DND-41 (cell line): Measurements from ENCODE around the gene RAB4B.
A peak's percentile ranks its signal among the peaks of the same experiment; 100 is the strongest.
"Not testable (repeated sequence)": the region's sequence is repeated elsewhere in the genome, so short reads cannot be mapped to it uniquely, and the experiment has no call there.

ENCODE experiments used
- ATAC-seq: fragments of 200-7000 bp; cut with Tn5 transposase; 3 replicates; pipeline ENCODE4 v1.9.1; 2021; ENCODE audit warnings: low read depth; ENCODE audit not compliant: insufficient read depth
- DNase-seq: peaks from one replicate; pipeline ENCODE4 v3.0.0-alpha.2; 2020
- H2AFZ ChIP-seq: 2 replicates; pipeline ENCODE4 v1.6.0; 2012; ENCODE audit warnings: low read depth, low read length
- H3K27ac ChIP-seq: 2 replicates; pipeline ENCODE4 v1.5.1; 2012; ENCODE audit warnings: low read length, inconsistent platforms
- H3K27me3 ChIP-seq: fragments of 200-600 bp; sonication (generic); 2 replicates; pipeline ENCODE4 v1.6.0; 2012; ENCODE audit warnings: low read length, mild to moderate bottlenecking, inconsistent platforms; ENCODE audit not compliant: insufficient read depth, poor library complexity
- H3K36me3 ChIP-seq: 2 replicates; pipeline ENCODE4 v1.5.1; 2012; ENCODE audit warnings: low read length, inconsistent platforms; ENCODE audit not compliant: insufficient read depth
- H3K4me1 ChIP-seq: 2 replicates; pipeline ENCODE4 v1.5.1; 2012; ENCODE audit warnings: mild to moderate bottlenecking, low read length; ENCODE audit not compliant: insufficient read depth
- H3K4me2 ChIP-seq: 2 replicates; pipeline ENCODE4 v1.6.0; 2012; ENCODE audit warnings: mild to moderate bottlenecking, moderate library complexity, low read length, inconsistent platforms; ENCODE audit not compliant: insufficient read depth
- H3K4me3 ChIP-seq, 2 experiments: fragments of 200-600 bp in 1 of 2; shearing (Covaris generic) in 1 of 2; 2 replicates each; pipeline ENCODE4 v1.5.1; 2012 to 2016; ENCODE audit warnings: inconsistent platforms in 2 of 2, low read length in 2 of 2, mild to moderate bottlenecking in 2 of 2, low read depth in 1 of 2, moderate library complexity in 1 of 2
- H3K79me2 ChIP-seq: 2 replicates; pipeline ENCODE4 v1.6.0; 2012; ENCODE audit warnings: low read length, inconsistent platforms; ENCODE audit not compliant: insufficient read depth
- H3K9ac ChIP-seq: 2 replicates; pipeline ENCODE4 v1.6.0; 2012; ENCODE audit warnings: low read depth, mild to moderate bottlenecking, inconsistent platforms, low read length, moderate library complexity
- H3K9me3 ChIP-seq: 2 replicates; pipeline ENCODE4 v1.5.1; 2012; ENCODE audit warnings: low read length, moderate library complexity, mild to moderate bottlenecking, inconsistent platforms; ENCODE audit not compliant: insufficient read depth, severe bottlenecking
- H4K20me1 ChIP-seq: 2 replicates; pipeline ENCODE4 v1.6.0; 2012; ENCODE audit warnings: low read length; ENCODE audit not compliant: insufficient read depth
- CTCF ChIP-seq: IDR thresholded peaks from 2 replicates; pipeline ENCODE4 v1.5.1; 2012; ENCODE audit warnings: borderline replicate concordance, low read length, moderate library complexity, mild to moderate bottlenecking; ENCODE audit not compliant: poor library complexity, severe bottlenecking; ENCODE audit errors: extremely low read depth
- EZH2 ChIP-seq: IDR thresholded peaks from 3 replicates; pipeline ENCODE4 v1.6.1; 2012; ENCODE audit warnings: borderline replicate concordance, low read depth, mild to moderate bottlenecking, moderate library complexity, low read length, inconsistent platforms; ENCODE audit not compliant: severe bottlenecking

RAB4B gene

GRCh38 chr19:40763963-40764362, 14.1 kb upstream of the RAB4B start:
- Histone ChIP-seq H3K27me3 (no peaks in the 10 kb centered on the region), H3K4me3 (no peak overlapping the region), H3K79me2 (peaks cover 26% of the 10 kb centered on the region; the same call in 1 of the 2 replicates), H3K4me1 (no peaks in the 10 kb centered on the region), H2AFZ (no peak overlapping the region), H3K4me2 (no peak overlapping the region), H3K9ac (no peak overlapping the region), H3K27ac (no peak overlapping the region), H3K9me3 (no peaks in the 10 kb centered on the region), H4K20me1 (peaks cover 62% of the 10 kb centered on the region), H3K36me3 (peaks cover 77% of the 10 kb centered on the region)
- DNase-seq, result no peak
- TF ChIP-seq CTCF (no peak), EZH2 (no peak)
- ATAC-seq, result no peak

GRCh38 chr19:40766385-40766784, 11.7 kb upstream of the RAB4B start:
- H3K4me3 ChIP-seq, H2AFZ ChIP-seq, H3K27ac ChIP-seq, H3K4me2 ChIP-seq, H3K27me3 ChIP-seq, ATAC-seq, H3K79me2 ChIP-seq, H3K4me1 ChIP-seq, H3K9ac ChIP-seq, DNase-seq, H3K9me3 ChIP-seq: not testable (repeated sequence)
- Histone ChIP-seq H3K36me3 (peaks cover 54% of the 10 kb centered on the region), H4K20me1 (peaks cover 44% of the 10 kb centered on the region)

GRCh38 chr19:40768869-40769268, 9.2 kb upstream of the RAB4B start:
- ATAC-seq, result no peak
- Histone ChIP-seq H3K27me3 (no peaks in the 10 kb centered on the region), H2AFZ (no peak overlapping the region), H3K4me3 (no peak overlapping the region), H3K9ac (no peak overlapping the region), H3K4me2 (no peak overlapping the region), H3K27ac (no peak overlapping the region), H4K20me1 (peaks cover 21% of the 10 kb centered on the region; the same call in 1 of the 2 replicates), H3K4me1 (no peaks in the 10 kb centered on the region), H3K36me3 (peaks cover 29% of the 10 kb centered on the region), H3K9me3 (no peaks in the 10 kb centered on the region), H3K79me2 (no peaks in the 10 kb centered on the region)
- DNase-seq, result no peak
- TF ChIP-seq EZH2 (no peak), CTCF (no peak)

- not testable (repeated sequence) for H3K36me3 ChIP-seq, H3K4me1 ChIP-seq, H3K79me2 ChIP-seq, H2AFZ ChIP-seq, H3K9ac ChIP-seq, H3K27ac ChIP-seq, H3K4me2 ChIP-seq, H4K20me1 ChIP-seq, H3K4me3 ChIP-seq, H3K9me3 ChIP-seq, H3K27me3 ChIP-seq
- DNase-seq (peak; percentile 60), ATAC-seq (peak; percentile 66)
These were observed 6.8 kb upstream of the RAB4B start for GRCh38 chr19:40771101-40771862.
